Tibial nerve (tissue), 4 donors: ENCODE measurements around the gene TANC1.

ENCODE experiments used
- CTCF ChIP-seq, 5 experiments: fragments of 200-600 bp in 3 of 5; fragments of 450-650 bp in 2 of 5; sonication (generic) in 3 of 5; IDR thresholded peaks; one replicate each; pipeline ENCODE4 v1.5.1; 2016 to 2019; ENCODE audit warnings: antibody characterized with exemption in 5 of 5, mild to moderate bottlenecking in 3 of 5, moderate library complexity in 2 of 5
- EP300 ChIP-seq, 2 donors: sonication (generic); formaldehyde crosslinking; IDR thresholded peaks; one replicate each; pipeline ENCODE4 v1.6.1; 2017; ENCODE audit warnings: antibody characterized with exemption in 2 of 2, mild to moderate bottlenecking in 1 of 2
- POLR2A ChIP-seq, 2 donors: fragments of 450-650 bp; IDR thresholded peaks; one replicate each; pipeline ENCODE4 v1.6.1; 2017; ENCODE audit warnings: antibody characterized with exemption in 2 of 2, mild to moderate bottlenecking in 2 of 2, moderate library complexity in 2 of 2

- TF ChIP-seq CTCF (IDR thresholded peaks at IDR 0.05) = no peak
- TF ChIP-seq POLR2A (IDR thresholded peaks at IDR 0.05) = no peak
- no peak for TF ChIP-seq EP300 (IDR thresholded peaks at IDR 0.05)
These were observed 185.0 kb downstream of the TANC1 start for GRCh38 chr2:159153463-159153862.
